Measurements from ENCODE around the gene NRXN3. TPM values are rescaled to one million over a fixed set of nuclear protein-coding genes. Genes with fewer than 3 reads are reported as not detected.

NRXN3 gene
- total and polyA plus RNA-seq, 8 donors: 1.3 to 7.6 (median 1.5) TPM

DNA sequence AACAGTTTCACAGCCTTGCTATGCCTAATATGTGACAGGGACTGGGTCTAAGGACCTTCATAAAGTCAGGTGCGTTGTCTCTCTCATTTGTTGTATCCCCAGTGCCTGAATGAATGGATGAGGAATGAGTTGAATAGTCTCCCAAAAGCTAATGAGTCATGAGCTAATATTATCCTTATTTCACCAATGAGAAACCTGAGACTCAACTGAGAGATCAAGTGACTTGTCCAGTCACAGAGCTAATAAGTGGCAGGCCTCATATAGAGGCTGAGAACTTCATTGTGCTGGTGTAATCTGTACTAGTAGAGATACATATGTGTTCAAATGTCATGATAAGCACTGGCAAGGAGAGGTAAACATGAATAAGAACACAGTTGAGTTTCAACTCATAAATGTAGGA is 612.4 kb downstream of the NRXN3 start:
- H3K4me3 ChIP-seq: no peak overlapping the region
- no peaks in the 10 kb centered on the region for H3K27me3 ChIP-seq
- no peaks in the 10 kb centered on the region for H3K9me3 ChIP-seq
- intact Hi-C loops (cut with DNase I): no loop called here
- ATAC-seq: no peak
- TF ChIP-seq, protein P1, sequence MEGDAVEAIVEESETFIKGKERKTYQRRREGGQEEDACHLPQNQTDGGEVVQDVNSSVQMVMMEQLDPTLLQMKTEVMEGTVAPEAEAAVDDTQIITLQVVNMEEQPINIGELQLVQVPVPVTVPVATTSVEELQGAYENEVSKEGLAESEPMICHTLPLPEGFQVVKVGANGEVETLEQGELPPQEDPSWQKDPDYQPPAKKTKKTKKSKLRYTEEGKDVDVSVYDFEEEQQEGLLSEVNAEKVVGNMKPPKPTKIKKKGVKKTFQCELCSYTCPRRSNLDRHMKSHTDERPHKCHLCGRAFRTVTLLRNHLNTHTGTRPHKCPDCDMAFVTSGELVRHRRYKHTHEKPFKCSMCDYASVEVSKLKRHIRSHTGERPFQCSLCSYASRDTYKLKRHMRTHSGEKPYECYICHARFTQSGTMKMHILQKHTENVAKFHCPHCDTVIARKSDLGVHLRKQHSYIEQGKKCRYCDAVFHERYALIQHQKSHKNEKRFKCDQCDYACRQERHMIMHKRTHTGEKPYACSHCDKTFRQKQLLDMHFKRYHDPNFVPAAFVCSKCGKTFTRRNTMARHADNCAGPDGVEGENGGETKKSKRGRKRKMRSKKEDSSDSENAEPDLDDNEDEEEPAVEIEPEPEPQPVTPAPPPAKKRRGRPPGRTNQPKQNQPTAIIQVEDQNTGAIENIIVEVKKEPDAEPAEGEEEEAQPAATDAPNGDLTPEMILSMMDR (IDR thresholded peaks at IDR 0.05): no peak
- DNase-seq: no peak
- no peaks in the 10 kb centered on the region for H3K4me1 ChIP-seq
- H3K36me3 ChIP-seq: no peaks in the 10 kb centered on the region
- H3K27ac ChIP-seq: no peak overlapping the region

DNA sequence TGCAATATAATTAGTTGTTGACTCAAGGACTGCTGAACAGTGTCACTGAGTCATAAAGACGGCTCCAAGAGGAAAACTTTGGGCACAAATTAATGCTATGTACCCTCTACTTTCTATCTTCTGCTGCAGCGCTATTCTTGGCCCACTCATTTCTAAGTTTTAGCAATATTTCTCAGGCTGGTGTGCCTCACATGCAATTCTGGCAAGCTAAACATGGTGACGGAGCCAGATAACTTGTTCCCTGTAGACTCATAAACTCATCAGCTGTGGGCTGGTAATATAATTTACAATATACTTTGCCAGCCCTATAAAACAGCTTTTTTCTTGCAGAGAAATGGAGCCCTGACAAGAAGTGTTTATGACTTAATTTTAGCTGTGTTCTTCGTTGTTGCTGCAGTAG is 615.1 kb downstream of the NRXN3 start:
- ATAC-seq: peak; percentile 19
- Histone ChIP-seq H3K27ac (no peak overlapping the region), H3K4me1 (no peaks in the 10 kb centered on the region), H3K9me3 (no peaks in the 10 kb centered on the region), H3K4me3 (no peak overlapping the region), H3K27me3 (no peaks in the 10 kb centered on the region), H3K36me3 (no peaks in the 10 kb centered on the region)
- intact Hi-C loops (cut with DNase I): no loop called here
- TF ChIP-seq, protein P1 (IDR thresholded peaks at IDR 0.05): no peak
- peak in 1 of 4 donors; percentile 1 for DNase-seq

GRCh38 chr14:78788467-78789360 is 618.5 kb downstream of the NRXN3 start:
- H3K4me3 ChIP-seq: no peak overlapping the region
- no peaks in the 10 kb centered on the region for H3K9me3 ChIP-seq
- DNase-seq (no peak), ATAC-seq (no peak)
- no peaks in the 10 kb centered on the region for H3K36me3 ChIP-seq
- H3K27ac ChIP-seq: no peak overlapping the region
- no peaks in the 10 kb centered on the region for H3K4me1 ChIP-seq
- TF ChIP-seq, protein P1 (IDR thresholded peaks at IDR 0.05): no peak
- no peaks in the 10 kb centered on the region for H3K27me3 ChIP-seq
- intact Hi-C loops (cut with DNase I): no loop called here

- TF ChIP-seq, protein P1 (IDR thresholded peaks at IDR 0.05): no peak
- ATAC-seq: no peak
- Histone ChIP-seq H3K36me3 (no peaks in the 10 kb centered on the region), H3K27ac (no peak overlapping the region), H3K4me1 (no peaks in the 10 kb centered on the region), H3K27me3 (no peaks in the 10 kb centered on the region), H3K4me3 (no peak overlapping the region), H3K9me3 (no peaks in the 10 kb centered on the region)
- intact Hi-C loops (cut with DNase I): no loop called here
- DNase-seq: no peak
Observed at GRCh38 chr14:78790271-78790670, 620.1 kb downstream of the NRXN3 start.

DNA sequence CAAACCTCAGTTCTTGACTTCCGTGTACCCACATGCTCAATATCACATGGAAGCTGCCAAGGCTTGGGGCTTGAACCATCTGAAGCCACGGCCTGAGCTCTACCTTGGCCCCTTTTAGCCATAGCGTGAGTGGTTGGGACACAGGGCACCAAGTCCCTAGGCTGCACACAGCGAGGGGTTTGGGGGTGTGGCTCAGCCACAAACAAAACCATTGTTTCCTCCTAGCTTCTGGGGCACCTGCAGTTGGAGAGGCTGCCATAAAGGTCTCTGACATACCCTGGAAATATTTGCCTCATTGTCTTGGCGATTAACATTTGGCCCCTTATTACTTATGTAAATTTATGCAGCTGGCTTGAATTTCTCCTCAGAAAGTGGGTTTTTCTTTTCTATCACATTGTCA is 628.6 kb downstream of the NRXN3 start:
- Histone ChIP-seq H3K27ac (no peak overlapping the region), H3K36me3 (no peaks in the 10 kb centered on the region), H3K4me1 (no peaks in the 10 kb centered on the region), H3K27me3 (no peaks in the 10 kb centered on the region), H3K4me3 (no peak overlapping the region), H3K9me3 (no peaks in the 10 kb centered on the region)
- TF ChIP-seq, protein P1 (IDR thresholded peaks at IDR 0.05): no peak
- intact Hi-C loops (cut with DNase I): no loop called here
- DNase-seq: no peak
- no peak for ATAC-seq

Data from left lung (tissue), 10 donors.